HCT116 (cell line): Measurements from ENCODE around the gene SLC44A5. TPM values are rescaled to one million over a fixed set of nuclear protein-coding genes. Genes with fewer than 3 reads are reported as not detected.
A peak's percentile ranks its signal among the peaks of the same experiment; 100 is the strongest.

Source experiments
- ATAC-seq: fragments of 200-7000 bp; cut with Tn5 transposase; 2 replicates; pipeline ENCODE4 v1.9.1; 2020; ENCODE audit warnings: mild to moderate bottlenecking, moderate library complexity
- BruUV-seq: library from RNA; stranded (reverse); fragments of 400-500 nt; replicated peaks from 2 replicates; lab custom pipeline; 2021; lab: Mats Ljungman, UMichigan
- CTCF ChIA-PET: fragments of 300-600 bp; sonication (Branson Sonifier 250); formaldehyde crosslinking; loops from one replicate; lab custom pipeline; 2021; ENCODE audit warnings: antibody characterized with exemption; lab: Charles Lee
- POLR2A ChIA-PET: fragments of 300-600, 350-600 bp; sonication (Branson Sonifier 250); formaldehyde crosslinking; loops from one replicate; lab custom pipeline; 2021; ENCODE audit warnings: antibody characterized with exemption; lab: Charles Lee
- RAD21 ChIA-PET, 2 experiments: fragments of 300-600 bp; sonication (Branson Sonifier 250); formaldehyde crosslinking; loops; one replicate each; lab custom pipeline; 2023; ENCODE audit warnings: low total read pairs in 2 of 2; ENCODE audit not compliant: uncharacterized antibody in 2 of 2, unreplicated experiment in 2 of 2, low non-redundant PET in 1 of 2; lab: Charles Lee
- DNase-seq: peaks from one replicate; pipeline ENCODE4 v3.0.0-alpha.2; 2010; ENCODE audit warnings: low read depth, low spot score
- H2AFZ ChIP-seq: fragments of 200-600 bp; shearing (Covaris generic), sonication (generic); 2 replicates; pipeline ENCODE4 v1.6.1; 2017; ENCODE audit warnings: low read depth, mixed run types, mixed read lengths, antibody characterized with exemption, low read length; ENCODE audit not compliant: poor library complexity, severe bottlenecking
- H3K27ac ChIP-seq: 2 replicates; pipeline ENCODE4 v1.5.1; 2012; ENCODE audit warnings: low read depth, low read length
- H3K27me3 ChIP-seq: fragments of 200-600 bp; sonication (generic); 2 replicates; pipeline ENCODE4 v1.6.1; 2016; ENCODE audit warnings: mixed run types, low read length, mixed read lengths; ENCODE audit not compliant: insufficient read depth
- H3K36me3 ChIP-seq, 2 experiments: fragments of 200-500 bp in 1 of 2; fragments of 200-600 bp in 1 of 2; sonication (Bioruptor generic) in 1 of 2; sonication (generic) in 1 of 2; 2 replicates each; pipeline versions ENCODE4 v1.5.1 to v1.6.1; 2014 to 2016; ENCODE audit warnings: low read length in 2 of 2, inconsistent platforms in 1 of 2, mixed read lengths in 1 of 2, mixed run types in 1 of 2; ENCODE audit not compliant: insufficient read depth in 2 of 2, control insufficient read depth in 1 of 2
- H3K4me1 ChIP-seq, 2 experiments: fragments of 200-600 bp in 1 of 2; sonication (generic) in 1 of 2; 2 replicates each; pipeline versions ENCODE4 v1.5.1 to v1.6.1; 2012 to 2017; ENCODE audit warnings: low read length in 2 of 2, inconsistent platforms in 1 of 2, mild to moderate bottlenecking in 1 of 2, mixed read lengths in 1 of 2, mixed run types in 1 of 2, moderate library complexity in 1 of 2; ENCODE audit not compliant: insufficient read depth in 2 of 2, control insufficient read depth in 1 of 2
- H3K4me2 ChIP-seq: fragments of 200-600 bp; sonication (generic); 2 replicates; pipeline ENCODE4 v1.6.1; 2017; ENCODE audit warnings: mixed run types, low read length, mixed read lengths
- H3K4me3 ChIP-seq, 2 experiments: fragments of 200-600 bp in 1 of 2; sonication (generic) in 1 of 2; replicated peaks in 1 of 2; 2 replicates each; pipeline ENCODE4 v1.5.1; 2011 to 2016; ENCODE audit warnings: low read length in 2 of 2, control low read depth in 1 of 2, low read depth in 1 of 2, mild to moderate bottlenecking in 1 of 2, mixed read lengths in 1 of 2, mixed run types in 1 of 2
- H3K79me2 ChIP-seq: fragments of 200-600 bp; sonication (generic); 2 replicates; pipeline ENCODE4 v1.6.1; 2017; ENCODE audit warnings: mild to moderate bottlenecking, mixed run types, low read length, moderate library complexity, mixed read lengths; ENCODE audit not compliant: insufficient read depth
- H3K9ac ChIP-seq: fragments of 200-600 bp; sonication (generic); 2 replicates; pipeline ENCODE4 v1.6.1; 2016; ENCODE audit warnings: low read length, mixed read lengths
- H3K9me2 ChIP-seq: fragments of 200-600 bp; sonication (generic), shearing (Covaris generic); 2 replicates; pipeline ENCODE4 v1.6.1; 2017; ENCODE audit warnings: mixed run types, mild to moderate bottlenecking, moderate library complexity; ENCODE audit not compliant: insufficient read depth
- H3K9me3 ChIP-seq, 2 experiments: fragments of 200-500 bp in 1 of 2; fragments of 200-600 bp in 1 of 2; sonication (Bioruptor generic) in 1 of 2; sonication (generic) in 1 of 2; 2 replicates each; pipeline ENCODE4 v1.6.1; 2014 to 2017; ENCODE audit warnings: low read length in 2 of 2, mixed read lengths in 2 of 2, inconsistent platforms in 1 of 2, low read depth in 1 of 2, mild to moderate bottlenecking in 1 of 2, mixed run types in 1 of 2, moderate library complexity in 1 of 2; ENCODE audit not compliant: control insufficient read depth in 1 of 2, insufficient read depth in 1 of 2
- H4K20me1 ChIP-seq: fragments of 200-600 bp; sonication (generic), shearing (Covaris generic); 2 replicates; pipeline ENCODE4 v1.6.1; 2017; ENCODE audit warnings: mixed run types, mild to moderate bottlenecking, moderate library complexity; ENCODE audit not compliant: insufficient read depth
- ATF3 ChIP-seq: IDR thresholded peaks from 2 replicates; pipeline ENCODE4 v1.6.1; 2012
- CBX3 ChIP-seq: IDR thresholded peaks from 2 replicates; pipeline ENCODE4 v1.6.1; 2012; ENCODE audit warnings: low read depth
- CEBPB ChIP-seq: IDR thresholded peaks from 2 replicates; pipeline ENCODE4 v1.6.1; 2012; ENCODE audit warnings: low read depth
- CTCF ChIP-seq, 3 experiments: fragments of 200-600 bp in 1 of 3; sonication (generic) in 1 of 3; IDR thresholded peaks in 2 of 3; conservative IDR thresholded peaks in 1 of 3; 2 replicates each; pipeline ENCODE4 v1.5.1; 2012 to 2017; ENCODE audit warnings: low read depth in 2 of 3, low read length in 2 of 3, antibody characterized with exemption in 1 of 3, borderline replicate concordance in 1 of 3, control low read depth in 1 of 3, mild to moderate bottlenecking in 1 of 3, mixed read lengths in 1 of 3, mixed run types in 1 of 3, moderate library complexity in 1 of 3; ENCODE audit not compliant: insufficient read depth in 1 of 3
- EGR1 ChIP-seq: IDR thresholded peaks from 2 replicates; pipeline ENCODE4 v1.6.1; 2012; ENCODE audit warnings: low read depth
- EZH2 ChIP-seq: fragments of 200-600 bp; sonication (generic); IDR thresholded peaks from 2 replicates; pipeline ENCODE4 v1.6.1; 2017; ENCODE audit warnings: antibody characterized with exemption, mixed run types
- JUND ChIP-seq: IDR thresholded peaks from 2 replicates; pipeline ENCODE4 v1.6.1; 2012
- MAX ChIP-seq: IDR thresholded peaks from 2 replicates; pipeline ENCODE4 v1.6.1; 2012
- POLR2A ChIP-seq: IDR thresholded peaks from 2 replicates; pipeline ENCODE4 v1.7.0; 2011; ENCODE audit warnings: borderline replicate concordance; ENCODE audit not compliant: insufficient read depth, insufficient read length; ENCODE audit errors: extremely low read depth
- POLR2AphosphoS5 ChIP-seq: IDR thresholded peaks from 2 replicates; pipeline ENCODE4 v1.6.1; 2011; ENCODE audit warnings: mild to moderate bottlenecking, low read depth, low read length, moderate library complexity
- RAD21 ChIP-seq: IDR thresholded peaks from 2 replicates; pipeline ENCODE4 v1.6.1; 2012; ENCODE audit warnings: low read depth, mild to moderate bottlenecking
- REST ChIP-seq: IDR thresholded peaks from 2 replicates; pipeline ENCODE4 v1.6.1; 2012; ENCODE audit warnings: low read depth
- SRF ChIP-seq: IDR thresholded peaks from 2 replicates; pipeline ENCODE4 v1.6.1; 2012; ENCODE audit warnings: low read depth
- TCF7L2 ChIP-seq: IDR thresholded peaks from 2 replicates; pipeline ENCODE4 v1.7.0; 2011; ENCODE audit warnings: borderline replicate concordance, inconsistent platforms; ENCODE audit not compliant: insufficient read depth, insufficient read length; ENCODE audit errors: extremely low read depth
- ZFX ChIP-seq: fragments of 450-650 bp; IDR thresholded peaks from 2 replicates; pipeline ENCODE4 v1.6.1; 2017
- ZNF274 ChIP-seq: fragments of 200-500 bp; sonication (Bioruptor generic); IDR thresholded peaks from 2 replicates; pipeline ENCODE4 v1.6.1; 2014; ENCODE audit warnings: mild to moderate bottlenecking, low read depth, low read length, inconsistent platforms
- intact Hi-C: fragments of 100-400 bp; cut with micrococcal nuclease; formaldehyde crosslinking; loops from 2 replicates; pipeline ENCODE4 v1.10.0; 2022
- total RNA-seq: library from RNA; stranded (reverse); gene quantifications from one replicate; pipeline ENCODE4 v1.2.1, GENCODE V29; 2021; ENCODE audit not compliant: unreplicated experiment

Gene SLC44A5
- total RNA-seq, 1 experiment from 2014 or later, result 2.4 TPM

GRCh38 chr1:75373542-75374159, 237.3 kb downstream of the SLC44A5 start:
- no TSS peak for BruUV-seq
- no peaks in the 10 kb centered on the region for H3K27me3 ChIP-seq
- POLR2A ChIA-PET, result no interaction called here
- H3K4me3 ChIP-seq, result no peak overlapping the region
- no peak overlapping the region for H3K9ac ChIP-seq
- H3K9me2 ChIP-seq, result no peaks in the 10 kb centered on the region
- CTCF ChIA-PET, result interaction anchor here (0.8 kb wide), 1 partner anchor 141 kb away, joined by 3 read pairs; no protein-coding TSS in a partner anchor
- 0 out of 2 replicates have a peak, but pooled peaks cover 2% of the 10 kb centered on the region for H3K79me2 ChIP-seq
- no peak overlapping the region for H2AFZ ChIP-seq
- H3K36me3 ChIP-seq, result no peaks in the 10 kb centered on the region
- no peaks in the 10 kb centered on the region for H3K9me3 ChIP-seq
- DNase-seq, result no peak
- no peak overlapping the region for H3K27ac ChIP-seq
- peaks cover 14 to 25% of the 10 kb centered on the region in 2 experiments for H3K4me1 ChIP-seq
- RAD21 ChIA-PET, result no interaction called here
- H4K20me1 ChIP-seq, result no peaks in the 10 kb centered on the region
- H3K4me2 ChIP-seq, result no peak overlapping the region
- TF ChIP-seq SRF (no peak), POLR2A (no peak), ATF3 (no peak), EGR1 (no peak)
- TF ChIP-seq, all 23 proteins: peak for 0
- intact Hi-C loops, result no loop called here
- 0 out of 2 replicates have a peak, but pooled peaks have one; percentile 32 for ATAC-seq

- no TSS peak for BruUV-seq
- Histone ChIP-seq H3K79me2 (no peaks in the 10 kb centered on the region), H2AFZ (no peak overlapping the region), H3K4me3 (no peak overlapping the region), H3K36me3 (no peaks in the 10 kb centered on the region), H3K9me3 (peaks cover 0 to 4% of the 10 kb centered on the region in 2 experiments; a peak in 1 of 4 replicates), H3K4me2 (no peak overlapping the region), H4K20me1 (no peaks in the 10 kb centered on the region), H3K27me3 (no peaks in the 10 kb centered on the region), H3K9me2 (no peaks in the 10 kb centered on the region), H3K9ac (no peak overlapping the region), H3K27ac (no peak overlapping the region), H3K4me1 (0 out of 4 replicates have a peak, but pooled peaks cover 0 to under 1% of the 10 kb centered on the region in 2 experiments)
- DNase-seq (no peak), ATAC-seq (no peak)
- intact Hi-C loops, result no loop called here
- ChIA-PET POLR2A (no interaction called here), RAD21 (no interaction called here), CTCF (no interaction called here)
- TF ChIP-seq POLR2AphosphoS5 (no peak), CBX3 (no peak), CTCF (IDR thresholded peaks at IDR 0.05 in 2 of 3, conservative IDR thresholded peaks at IDR 0.05 in 1 of 3; ENCODE audit: borderline replicate concordance in 1 of 3, insufficient read depth in 1 of 3, low read depth in 2 of 3, low read length in 2 of 3) (no peak), EZH2 (no peak), MAX (no peak), ZNF274 (no peak), ZFX (no peak), REST (no peak), TCF7L2 (no peak), EGR1 (no peak), JUND (no peak), RAD21 (no peak), CEBPB (no peak)
Measured at GRCh38 chr1:75366595-75366994, 244.3 kb downstream of the SLC44A5 start.
